NB4 (cell line): ENCODE results near the gene AURKA.

Experiments used
- MYC ChIP-seq: IDR thresholded peaks from 2 replicates; pipeline ENCODE4 v1.6.1; 2011; ENCODE audit warnings: low read depth, low read length
- POLR2A ChIP-seq: IDR thresholded peaks from 2 replicates; pipeline ENCODE4 v1.6.1; 2011; ENCODE audit warnings: mild to moderate bottlenecking; ENCODE audit not compliant: insufficient read length; ENCODE audit errors: extremely low read depth
- TF ChIP-seq, protein P1 (sequence below): IDR thresholded peaks from one replicate; pipeline ENCODE4 v1.5.1; 2012; ENCODE audit warnings: low read depth, low read length
- TF ChIP-seq, protein P2 (sequence below): IDR thresholded peaks from 2 replicates; pipeline ENCODE4 v1.6.1; 2011; ENCODE audit warnings: low read depth, low read length

DNA sequence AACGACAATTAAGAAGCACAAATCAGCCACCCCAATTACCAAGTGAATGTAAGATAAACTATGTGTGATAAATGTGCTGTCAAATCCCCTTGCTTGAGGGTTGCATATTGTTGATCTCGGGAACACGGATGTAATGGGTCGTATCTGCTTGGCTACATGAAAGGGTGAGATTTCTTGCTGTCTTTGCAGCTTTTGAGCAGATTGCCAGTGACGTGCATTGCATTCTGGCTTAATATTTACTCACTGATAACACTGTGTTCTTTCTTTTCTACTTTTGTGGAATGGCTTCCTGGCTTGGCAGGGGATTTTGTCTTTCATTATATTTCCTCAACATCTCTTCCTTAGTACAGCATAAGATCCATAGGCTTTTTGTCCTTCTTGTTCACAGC lies 43.7 kb downstream of the AURKA start:
- TF ChIP-seq POLR2A (no peak), MYC (no peak)
- TF ChIP-seq, protein P1, sequence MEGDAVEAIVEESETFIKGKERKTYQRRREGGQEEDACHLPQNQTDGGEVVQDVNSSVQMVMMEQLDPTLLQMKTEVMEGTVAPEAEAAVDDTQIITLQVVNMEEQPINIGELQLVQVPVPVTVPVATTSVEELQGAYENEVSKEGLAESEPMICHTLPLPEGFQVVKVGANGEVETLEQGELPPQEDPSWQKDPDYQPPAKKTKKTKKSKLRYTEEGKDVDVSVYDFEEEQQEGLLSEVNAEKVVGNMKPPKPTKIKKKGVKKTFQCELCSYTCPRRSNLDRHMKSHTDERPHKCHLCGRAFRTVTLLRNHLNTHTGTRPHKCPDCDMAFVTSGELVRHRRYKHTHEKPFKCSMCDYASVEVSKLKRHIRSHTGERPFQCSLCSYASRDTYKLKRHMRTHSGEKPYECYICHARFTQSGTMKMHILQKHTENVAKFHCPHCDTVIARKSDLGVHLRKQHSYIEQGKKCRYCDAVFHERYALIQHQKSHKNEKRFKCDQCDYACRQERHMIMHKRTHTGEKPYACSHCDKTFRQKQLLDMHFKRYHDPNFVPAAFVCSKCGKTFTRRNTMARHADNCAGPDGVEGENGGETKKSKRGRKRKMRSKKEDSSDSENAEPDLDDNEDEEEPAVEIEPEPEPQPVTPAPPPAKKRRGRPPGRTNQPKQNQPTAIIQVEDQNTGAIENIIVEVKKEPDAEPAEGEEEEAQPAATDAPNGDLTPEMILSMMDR, result no peak
- TF ChIP-seq, protein P2, sequence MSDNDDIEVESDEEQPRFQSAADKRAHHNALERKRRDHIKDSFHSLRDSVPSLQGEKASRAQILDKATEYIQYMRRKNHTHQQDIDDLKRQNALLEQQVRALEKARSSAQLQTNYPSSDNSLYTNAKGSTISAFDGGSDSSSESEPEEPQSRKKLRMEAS, result no peak
